ENCODE results near the gene PDE4D. TPM values are rescaled to one million over a fixed set of nuclear protein-coding genes. Genes with fewer than 3 reads are reported as not detected.

The PDE4D gene
- total RNA-seq, 1 experiment from 2014 or later = 2.4 TPM

GRCh38 chr5:59275170-59275509 is 618.4 kb downstream of the PDE4D start:
- Histone ChIP-seq H3K27ac (ENCODE audit: low read length) (no peak overlapping the region), H3K27me3 (ENCODE audit: control insufficient read depth, insufficient read depth, low read length) (no peaks in the 10 kb centered on the region), H3K4me3 (ENCODE audit: low read depth in 2 of 2, low read length in 2 of 2) (peak overlapping the region; percentile 35 to 57), H3K9me3 (ENCODE audit: control insufficient read depth, insufficient read depth, low read depth, low read length) (no peaks in the 10 kb centered on the region), H3K36me3 (ENCODE audit: control insufficient read depth, insufficient read depth, low read length) (no peaks in the 10 kb centered on the region), H3K4me1 (ENCODE audit: control insufficient read depth, insufficient read depth, low read length) (peaks cover 5% of the 10 kb centered on the region; the same call in 1 of the 2 replicates)
- no TSS peak for BruUV-seq (replicated peaks)
- POLR2A ChIA-PET = interaction anchor here (0.6 kb wide), 1 partner anchor 68 kb away, joined by 3 read pairs; no protein-coding TSS in a partner anchor
- in situ Hi-C loops (cut with HindIII; ENCODE audit: low pct_unique_long_range_greater_than_20kb, low sequenced_read_pairs) (no loop called here), intact Hi-C loops (cut with micrococcal nuclease; ENCODE audit: unreplicated experiment) (no loop called here)
- ATAC-seq = 0 out of 2 replicates have a peak, but pooled peaks have one; percentile 26
- TF ChIP-seq POLR2AphosphoS5 (IDR thresholded peaks at IDR 0.05; ENCODE audit: low read depth, low read length) = no peak
- TF ChIP-seq CTCF (IDR thresholded peaks at IDR 0.05) = no peak
- TF ChIP-seq SIN3A (IDR thresholded peaks at IDR 0.05; ENCODE audit: borderline replicate concordance, insufficient read depth, low read depth, low read length) = no peak
- no peak for TF ChIP-seq REST (IDR thresholded peaks at IDR 0.05; ENCODE audit: insufficient read depth in 1 of 2, low read depth in 2 of 2, low read length in 1 of 2)
- TF ChIP-seq TCF7L2 (IDR thresholded peaks at IDR 0.05; ENCODE audit: low read depth, low read length) = no peak
- no peak for DNase-seq (ENCODE audit: low read depth, low spot score)
- CTCF ChIA-PET = interaction anchor here (0.9 kb wide), 1 partner anchor 1576 kb away, joined by 7 read pairs; no protein-coding TSS in a partner anchor

GRCh38 chr5:59274106-59274636 is 619.4 kb downstream of the PDE4D start:
- Histone ChIP-seq H3K27me3 (ENCODE audit: control insufficient read depth, insufficient read depth, low read length) (no peaks in the 10 kb centered on the region), H3K4me1 (ENCODE audit: control insufficient read depth, insufficient read depth, low read length) (peaks cover 5% of the 10 kb centered on the region; the same call in 1 of the 2 replicates), H3K9me3 (ENCODE audit: control insufficient read depth, insufficient read depth, low read depth, low read length) (no peaks in the 10 kb centered on the region), H3K4me3 (ENCODE audit: low read depth in 2 of 2, low read length in 2 of 2) (no peak overlapping the region; a peak in 1 of 4 replicates), H3K27ac (ENCODE audit: low read length) (no peak overlapping the region), H3K36me3 (ENCODE audit: control insufficient read depth, insufficient read depth, low read length) (no peaks in the 10 kb centered on the region)
- DNase-seq (ENCODE audit: low read depth, low spot score) (no peak), ATAC-seq (no peak)
- POLR2A ChIA-PET = no interaction called here
- BruUV-seq (replicated peaks) = no TSS peak
- intact Hi-C loops (cut with micrococcal nuclease; ENCODE audit: unreplicated experiment) = no loop called here
- TF ChIP-seq REST (IDR thresholded peaks at IDR 0.05; ENCODE audit: insufficient read depth in 1 of 2, low read depth in 2 of 2, low read length in 1 of 2) (no peak), SIN3A (IDR thresholded peaks at IDR 0.05; ENCODE audit: borderline replicate concordance, insufficient read depth, low read depth, low read length) (no peak), POLR2AphosphoS5 (IDR thresholded peaks at IDR 0.05; ENCODE audit: low read depth, low read length) (no peak), CTCF (IDR thresholded peaks at IDR 0.05) (no peak), TCF7L2 (IDR thresholded peaks at IDR 0.05; ENCODE audit: low read depth, low read length) (no peak)
- CTCF ChIA-PET = no interaction called here
- in situ Hi-C loops (cut with HindIII; ENCODE audit: low pct_unique_long_range_greater_than_20kb, low sequenced_read_pairs) = no loop called here
